ENCODE measurements around the gene PPP1R12A.

PPP1R12A gene

GRCh38 chr12:79775355-79776027, 159.4 kb downstream of the PPP1R12A start:
- no peak overlapping the region for H3K4me3 ChIP-seq (ENCODE audit: low read depth, low read length)

GRCh38 chr12:79773896-79774295, 161.0 kb downstream of the PPP1R12A start:
- H3K4me3 ChIP-seq (ENCODE audit: low read depth, low read length) = no peak overlapping the region

GRCh38 chr12:79769860-79770485, 164.9 kb downstream of the PPP1R12A start:
- no peak overlapping the region for H3K4me3 ChIP-seq (ENCODE audit: low read depth, low read length)

GRCh38 chr12:79769189-79769859, 165.6 kb downstream of the PPP1R12A start:
- H3K4me3 ChIP-seq (ENCODE audit: low read depth, low read length) = no peak overlapping the region

GRCh38 chr12:79766705-79767464, 168.0 kb downstream of the PPP1R12A start:
- H3K4me3 ChIP-seq (ENCODE audit: low read depth, low read length) = no peak overlapping the region

GRCh38 chr12:79765157-79765556, 169.7 kb downstream of the PPP1R12A start:
- no peak overlapping the region for H3K4me3 ChIP-seq (ENCODE audit: low read depth, low read length)

GRCh38 chr12:79764641-79765040, 170.3 kb downstream of the PPP1R12A start:
- H3K4me3 ChIP-seq (ENCODE audit: low read depth, low read length) = no peak overlapping the region

GRCh38 chr12:79763766-79764452, 171.0 kb downstream of the PPP1R12A start:
- H3K4me3 ChIP-seq (ENCODE audit: low read depth, low read length) = no peak overlapping the region

- no peak overlapping the region for H3K4me3 ChIP-seq (ENCODE audit: low read depth, low read length)
Measured at GRCh38 chr12:79761341-79761740, 173.6 kb downstream of the PPP1R12A start.

GRCh38 chr12:79747274-79747673, 187.6 kb downstream of the PPP1R12A start:
- no peak overlapping the region for H3K4me3 ChIP-seq (ENCODE audit: low read depth, low read length)

- no peak overlapping the region for H3K4me3 ChIP-seq (ENCODE audit: low read depth, low read length)
Measured at GRCh38 chr12:79737875-79738718, 196.8 kb downstream of the PPP1R12A start.

GRCh38 chr12:79732638-79733037, 202.3 kb downstream of the PPP1R12A start:
- no peak overlapping the region for H3K4me3 ChIP-seq (ENCODE audit: low read depth, low read length)

- H3K4me3 ChIP-seq (ENCODE audit: low read depth, low read length) = no peak overlapping the region
Measured at GRCh38 chr12:79725987-79726386, 208.9 kb downstream of the PPP1R12A start.
